GM19467 (cell line): ENCODE measurements around the gene IRF2.

Experiments used
- ATAC-seq: cut with Tn5 transposase; IDR thresholded peaks from one replicate; pipeline ENCODE4 v1.9.1; 2021; ENCODE audit warnings: mild to moderate bottlenecking, moderate library complexity; ENCODE audit not compliant: unreplicated experiment

Gene IRF2

GRCh38 chr4:184474263-184475095, at the start of gene IRF2:
Gene IRF2, minus strand, starts transcription at chr4:184474550. Its CDS starts 45,486 bp downstream, at chr4:184429064.
- ATAC-seq: peak; percentile 56

GRCh38 chr4:184515606-184516005, 41.3 kb upstream of the IRF2 start:
- no peak for ATAC-seq

- peak; percentile 95 for ATAC-seq
These were observed 40.0 kb upstream of the IRF2 start for GRCh38 chr4:184514121-184514988.

GRCh38 chr4:184513802-184514120, 39.4 kb upstream of the IRF2 start:
- no peak for ATAC-seq

GRCh38 chr4:184511156-184511555, 36.8 kb upstream of the IRF2 start:
- ATAC-seq: no peak

GRCh38 chr4:184510401-184510800, 36.1 kb upstream of the IRF2 start:
- no peak for ATAC-seq

- ATAC-seq: peak; percentile 97
These were observed 32.3 kb upstream of the IRF2 start for GRCh38 chr4:184506527-184507121.

- ATAC-seq: no peak
These were observed 30.0 kb upstream of the IRF2 start for GRCh38 chr4:184504385-184504784.

GRCh38 chr4:184503869-184504300, 29.5 kb upstream of the IRF2 start:
- ATAC-seq: no peak

- ATAC-seq: no peak
These were observed 26.6 kb upstream of the IRF2 start for GRCh38 chr4:184500748-184501589.

- no peak for ATAC-seq
These were observed 25.6 kb upstream of the IRF2 start for GRCh38 chr4:184499996-184500395.

- no peak for ATAC-seq
These were observed 24.2 kb upstream of the IRF2 start for GRCh38 chr4:184498598-184498997.

GRCh38 chr4:184489771-184490170, 15.4 kb upstream of the IRF2 start:
- no peak for ATAC-seq

- no peak for ATAC-seq
These were observed 13.2 kb upstream of the IRF2 start for GRCh38 chr4:184487503-184487902.

GRCh38 chr4:184485279-184485678, 10.9 kb upstream of the IRF2 start:
- no peak for ATAC-seq

GRCh38 chr4:184481544-184481943, 7.2 kb upstream of the IRF2 start:
- no peak for ATAC-seq

- no peak for ATAC-seq
These were observed 5.2 kb upstream of the IRF2 start for GRCh38 chr4:184479516-184479950.

GRCh38 chr4:184477201-184477999, 3.0 kb upstream of the IRF2 start:
- ATAC-seq: no peak

- no peak for ATAC-seq
These were observed 2.3 kb upstream of the IRF2 start for GRCh38 chr4:184476695-184477094.

- no peak for ATAC-seq
These were observed 1.1 kb upstream of the IRF2 start for GRCh38 chr4:184475498-184475897.
